NB4 (cell line): ENCODE results near the gene TMEM127.
"Not testable (repeated sequence)": the region's sequence is repeated elsewhere in the genome, so short reads cannot be mapped to it uniquely, and the experiment has no call there.

ENCODE experiments used
- DNase-seq: peaks from one replicate; pipeline ENCODE4 v3.0.0; 2010; ENCODE audit warnings: low read depth
- H3K4me3 ChIP-seq: one replicate; pipeline ENCODE4 v1.5.1; 2011; ENCODE audit warnings: mild to moderate bottlenecking, low read depth, low read length, moderate library complexity
- CTCF ChIP-seq: IDR thresholded peaks from one replicate; pipeline ENCODE4 v1.5.1; 2012; ENCODE audit warnings: low read depth, low read length
- MAX ChIP-seq: IDR thresholded peaks from 2 replicates; pipeline ENCODE4 v1.6.1; 2011; ENCODE audit warnings: low read depth, low read length
- MYC ChIP-seq: IDR thresholded peaks from 2 replicates; pipeline ENCODE4 v1.6.1; 2011; ENCODE audit warnings: low read depth, low read length
- POLR2A ChIP-seq: IDR thresholded peaks from 2 replicates; pipeline ENCODE4 v1.6.1; 2011; ENCODE audit warnings: mild to moderate bottlenecking; ENCODE audit not compliant: insufficient read length; ENCODE audit errors: extremely low read depth

TMEM127 gene

DNA sequence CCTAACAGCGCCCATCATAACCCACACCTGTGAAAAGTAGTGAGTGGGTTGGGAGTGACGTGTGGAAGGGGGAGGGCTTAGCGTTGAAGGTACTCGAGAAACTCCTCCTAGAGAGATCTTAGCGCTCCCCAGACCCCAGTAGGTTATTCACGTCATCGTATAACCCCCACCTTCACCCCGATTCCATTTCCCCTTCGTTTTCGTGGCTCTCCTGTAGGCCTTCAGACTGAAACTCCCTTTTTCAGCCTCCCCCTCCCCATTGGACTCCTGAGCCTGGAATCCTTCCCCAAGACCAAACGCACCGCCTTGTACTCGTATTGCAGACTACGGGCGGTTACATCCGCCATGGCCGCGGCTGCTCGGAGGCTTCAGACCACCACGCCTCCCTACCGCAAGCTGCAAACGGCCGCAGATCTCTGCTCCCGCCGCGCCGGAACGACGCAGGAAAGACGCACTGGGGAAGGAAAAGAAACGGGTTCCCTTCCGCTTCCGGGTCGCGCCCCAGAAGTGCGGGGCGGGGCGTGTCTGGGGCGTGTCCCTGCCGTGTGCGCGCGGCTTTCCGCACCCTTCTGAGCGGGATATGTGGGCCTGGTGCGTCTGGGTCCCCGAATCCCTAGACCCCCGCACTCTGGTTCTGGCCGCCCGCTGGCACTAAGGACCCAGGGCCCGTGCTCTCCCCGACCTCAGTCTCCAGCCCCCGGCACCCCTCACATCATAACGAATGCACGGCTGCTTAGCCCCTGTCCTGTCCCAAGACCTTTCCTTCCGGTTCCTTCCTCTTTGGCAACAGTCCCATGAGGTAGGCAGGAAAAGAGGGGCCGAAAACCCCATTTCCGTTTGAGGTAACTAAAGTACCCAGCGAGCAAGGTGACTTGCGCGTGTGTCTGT, 39.5 kb upstream of the TMEM127 start, which contains the start of gene SNRNP200:
Gene SNRNP200 (minus strand): TSS at position 456 of the 888 bp plus-strand sequence. CDS start 109 bp downstream, at position 347.
- no peak for TF ChIP-seq CTCF
- TF ChIP-seq MAX = peak; percentile 45; the same call in 1 of the 2 replicates
- TF ChIP-seq MYC = peak; percentile 72; the same call in 1 of the 2 replicates
- TF ChIP-seq POLR2A = peak; percentile 82
- peak; percentile 96 for DNase-seq
- peak within 1 kb of the TSS; percentile 76 for H3K4me3 ChIP-seq

DNA sequence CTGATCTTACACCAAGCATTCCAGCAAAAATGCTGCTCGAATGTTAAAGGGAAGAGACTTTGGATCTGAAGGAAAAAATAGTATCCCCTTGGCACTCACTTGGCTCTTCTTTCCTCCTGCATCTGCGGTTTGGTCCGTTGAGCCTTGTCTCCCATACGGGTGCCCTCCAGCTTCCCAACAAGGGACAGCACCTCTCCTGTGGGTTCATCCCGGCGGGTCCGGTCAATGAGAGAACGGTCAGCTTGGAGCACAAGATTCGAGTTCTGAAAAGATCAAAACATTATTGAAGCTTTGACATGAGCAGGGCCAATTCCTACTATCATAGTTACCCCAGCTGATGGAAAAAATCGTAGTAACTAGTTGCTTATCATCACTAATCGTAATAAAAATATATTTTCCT, 38.8 kb upstream of the TMEM127 start:
- TF ChIP-seq POLR2A (no peak), MAX (no peak), CTCF (no peak), MYC (no peak)
- DNase-seq = no peak
- peak overlapping the region; percentile 76 for H3K4me3 ChIP-seq

DNA sequence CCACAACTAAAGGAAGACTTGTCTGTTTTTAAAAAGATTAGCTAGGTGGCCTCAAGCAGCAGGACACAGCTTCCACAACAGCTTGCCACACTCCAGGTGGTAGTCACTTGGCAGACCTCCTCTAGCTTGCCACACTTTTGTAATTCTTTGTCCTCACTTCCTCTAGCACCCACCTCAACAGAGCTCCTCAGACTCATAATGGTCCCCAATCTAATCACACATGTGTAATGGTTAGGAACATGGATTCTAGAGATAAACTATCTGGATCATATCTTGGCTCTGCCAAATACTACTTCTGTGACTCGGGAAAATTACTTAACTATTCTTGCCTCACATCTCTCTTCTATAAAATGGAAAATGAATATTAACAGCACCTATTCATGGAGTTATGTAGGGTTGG, 36.1 kb upstream of the TMEM127 start:
- TF ChIP-seq MAX = no peak
- TF ChIP-seq POLR2A = no peak
- no peak for TF ChIP-seq MYC
- no peak for TF ChIP-seq CTCF
- DNase-seq = no peak
- no peak overlapping the region for H3K4me3 ChIP-seq

DNA sequence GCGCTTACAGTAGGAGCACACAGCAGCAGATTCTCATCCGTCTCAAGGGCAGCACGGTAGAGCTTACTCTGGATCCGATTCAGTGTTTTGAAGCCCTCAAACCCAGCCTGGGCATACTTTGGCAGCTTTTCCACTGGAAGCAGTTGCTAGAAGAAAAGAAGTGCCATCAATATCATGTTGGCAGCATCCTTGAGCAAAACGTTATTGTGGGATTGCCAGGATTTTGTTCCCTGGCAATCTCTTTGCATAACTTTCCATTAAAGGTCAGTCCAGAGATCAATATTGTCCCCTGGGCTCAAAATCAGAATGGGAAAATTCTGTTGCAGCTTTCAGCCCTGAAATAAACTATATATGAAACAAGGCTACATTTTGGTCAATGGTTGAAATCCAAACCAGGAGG, 31.1 kb upstream of the TMEM127 start:
- DNase-seq = no peak
- H3K4me3 ChIP-seq = no peak overlapping the region
- no peak for TF ChIP-seq CTCF
- TF ChIP-seq MAX = no peak
- TF ChIP-seq POLR2A = no peak
- TF ChIP-seq MYC = no peak

GRCh38 chr2:96294271-96294670, 28.5 kb upstream of the TMEM127 start:
- not testable (repeated sequence) for DNase-seq, H3K4me3 ChIP-seq

- H3K4me3 ChIP-seq = no peak overlapping the region
- TF ChIP-seq CTCF (no peak), MAX (no peak), POLR2A (no peak), MYC (no peak)
- no peak for DNase-seq
Measured at GRCh38 chr2:96291751-96292150, 26.0 kb upstream of the TMEM127 start.
